ENCODE data around the gene CDIP1.

GRCh38 chr16:4491898-4492297, 46.7 kb downstream of the CDIP1 start:
- TF ChIP-seq CTCF (IDR thresholded peaks at IDR 0.05; ENCODE audit: low read depth, low read length) (no peak), POLR2A (IDR thresholded peaks at IDR 0.05; ENCODE audit: extremely low read depth, insufficient read length) (no peak)

Data from NB4 (cell line).